Stimulated activated CD8-positive, alpha-beta memory T cell treated with anti-CD3 and anti-CD28 coated beads, Interleukin-15, amount 100 ng/mL, for 24 hours (primary cell): ENCODE data around the gene AKNA.
A peak's percentile ranks its signal among the peaks of the same experiment; 100 is the strongest.

ENCODE experiments used
- DNase-seq: peaks from one replicate; pipeline ENCODE4 v3.0.0-alpha.2; 2020; ENCODE audit warnings: low read depth

Gene AKNA

GRCh38 chr9:114356792-114357191 is 31.0 kb downstream of the AKNA start:
- DNase-seq, result no peak

GRCh38 chr9:114355821-114356220 is 32.0 kb downstream of the AKNA start:
- no peak for DNase-seq

- DNase-seq, result no peak
These were observed 35.9 kb downstream of the AKNA start for GRCh38 chr9:114351932-114352331.

- no peak for DNase-seq
These were observed 37.0 kb downstream of the AKNA start for GRCh38 chr9:114350636-114351401.

GRCh38 chr9:114349713-114350480 is 37.9 kb downstream of the AKNA start:
- no peak for DNase-seq

DNA sequence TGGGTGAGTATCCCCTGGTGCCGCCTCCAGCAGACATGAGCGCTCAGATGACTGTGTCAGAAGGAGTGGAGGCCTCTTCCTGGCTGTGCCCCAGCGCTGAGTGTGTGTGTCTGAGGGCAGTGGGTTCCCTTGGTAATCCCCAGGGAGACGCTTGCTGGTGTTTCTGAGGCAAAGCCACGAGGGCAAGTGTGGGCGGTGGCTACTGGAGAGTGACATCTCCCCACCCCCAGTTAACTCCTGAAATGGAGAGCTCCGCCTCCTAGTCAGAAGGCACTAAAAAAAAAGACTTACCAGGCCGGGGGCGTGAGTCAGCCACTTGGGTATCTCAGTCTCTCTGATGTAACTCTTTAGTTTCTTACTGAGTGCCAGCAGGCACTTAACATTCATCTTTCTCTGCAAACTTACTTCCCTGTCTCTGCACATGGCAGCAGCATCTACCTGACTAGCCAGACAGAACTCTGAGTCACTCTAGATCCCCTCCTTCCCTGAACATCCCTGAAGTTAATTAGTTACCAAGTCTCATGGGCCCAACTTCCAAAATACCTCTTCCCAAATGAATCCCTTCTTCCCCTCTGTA is 38.8 kb downstream of the AKNA start:
- peak; percentile 61 for DNase-seq

DNA sequence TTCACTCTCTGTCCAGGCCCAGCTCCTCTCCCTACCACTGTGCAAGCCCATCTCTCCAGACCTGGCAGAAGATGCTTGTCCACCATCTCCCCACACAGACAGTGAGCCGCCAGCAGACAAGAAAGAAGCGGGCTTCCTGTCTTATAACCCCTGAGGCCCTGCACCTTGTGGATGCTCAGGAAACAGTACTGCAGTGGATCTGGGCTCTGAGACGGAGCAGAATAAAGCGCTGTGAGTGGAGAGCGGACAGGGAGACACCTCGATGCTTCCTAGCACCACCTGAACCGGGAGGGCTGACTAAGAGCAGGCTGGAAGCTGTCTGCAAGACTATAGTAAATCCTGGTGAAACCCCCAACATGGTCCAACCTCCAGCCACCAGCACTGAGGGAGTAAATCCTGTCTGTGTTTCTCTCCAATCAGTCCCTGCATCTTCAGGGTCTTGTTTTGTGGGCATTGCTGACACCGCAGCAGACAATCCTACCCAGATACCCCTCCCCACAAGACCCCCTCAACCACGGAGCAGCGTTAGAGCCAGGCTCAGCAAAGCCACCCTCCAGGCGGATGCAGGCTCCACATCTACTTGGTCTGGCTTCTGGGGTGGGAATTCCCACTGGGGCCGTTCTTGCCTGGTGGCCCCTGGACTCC is 39.4 kb downstream of the AKNA start:
- no peak for DNase-seq

DNA sequence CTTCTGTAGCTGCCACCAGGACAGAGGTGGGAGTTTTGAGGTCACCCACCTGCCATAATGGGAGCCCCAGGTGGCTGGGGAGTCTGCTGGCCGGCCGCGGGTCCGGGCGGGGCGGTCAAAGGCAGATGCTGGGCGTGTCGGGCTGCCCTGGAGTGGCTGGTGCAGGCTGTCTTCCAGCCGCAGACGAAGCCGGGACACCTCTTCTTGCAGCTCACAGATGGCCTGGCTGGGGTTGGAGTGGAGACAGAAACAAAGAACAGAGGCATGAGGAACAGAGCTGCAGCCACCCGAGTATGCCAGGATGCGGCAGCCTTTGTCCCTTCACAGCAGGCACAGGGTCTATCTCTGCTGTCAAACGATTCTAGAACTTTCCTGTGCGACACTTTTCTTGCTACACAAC is 40.1 kb downstream of the AKNA start:
- no peak for DNase-seq

- no peak for DNase-seq
These were observed 41.6 kb downstream of the AKNA start for GRCh38 chr9:114346146-114346545.

GRCh38 chr9:114345493-114346065 is 42.2 kb downstream of the AKNA start:
- no peak for DNase-seq

GRCh38 chr9:114344692-114345091 is 43.1 kb downstream of the AKNA start:
- DNase-seq, result no peak

GRCh38 chr9:114344188-114344566 is 43.6 kb downstream of the AKNA start:
- no peak for DNase-seq

DNA sequence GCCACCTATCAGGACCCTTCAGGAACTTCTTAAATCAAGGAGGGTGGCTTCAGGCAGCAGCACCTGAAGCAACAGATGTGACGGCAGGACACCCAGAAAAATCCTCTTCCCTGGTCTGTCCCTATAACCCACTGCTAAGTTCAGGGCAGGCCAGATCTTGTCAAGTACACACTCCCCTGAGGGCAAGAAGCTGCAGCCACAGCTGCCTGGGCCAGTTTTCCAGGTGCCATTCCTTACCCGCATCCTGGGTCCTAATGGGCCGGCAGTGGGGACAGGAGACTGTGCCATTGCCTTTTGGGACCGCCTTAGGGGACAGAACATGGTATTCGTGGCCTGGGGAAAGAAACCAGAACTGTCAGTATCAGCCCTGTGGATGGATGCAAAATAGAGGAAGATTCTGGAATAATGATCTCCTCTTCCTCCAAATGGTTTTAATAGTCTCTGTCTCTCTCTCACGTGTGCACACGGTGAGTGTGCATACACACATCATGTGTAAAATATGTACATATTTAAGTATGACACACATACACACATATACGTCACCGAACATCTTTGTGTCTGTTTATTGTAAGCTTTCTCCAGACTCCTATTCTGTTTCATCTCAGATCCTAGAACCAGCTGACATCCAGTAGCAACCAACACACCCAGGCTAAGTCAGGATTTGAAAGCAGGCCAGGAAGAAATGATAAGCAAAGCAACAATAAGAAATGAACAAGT is 44.2 kb downstream of the AKNA start:
- DNase-seq, result no peak

DNA sequence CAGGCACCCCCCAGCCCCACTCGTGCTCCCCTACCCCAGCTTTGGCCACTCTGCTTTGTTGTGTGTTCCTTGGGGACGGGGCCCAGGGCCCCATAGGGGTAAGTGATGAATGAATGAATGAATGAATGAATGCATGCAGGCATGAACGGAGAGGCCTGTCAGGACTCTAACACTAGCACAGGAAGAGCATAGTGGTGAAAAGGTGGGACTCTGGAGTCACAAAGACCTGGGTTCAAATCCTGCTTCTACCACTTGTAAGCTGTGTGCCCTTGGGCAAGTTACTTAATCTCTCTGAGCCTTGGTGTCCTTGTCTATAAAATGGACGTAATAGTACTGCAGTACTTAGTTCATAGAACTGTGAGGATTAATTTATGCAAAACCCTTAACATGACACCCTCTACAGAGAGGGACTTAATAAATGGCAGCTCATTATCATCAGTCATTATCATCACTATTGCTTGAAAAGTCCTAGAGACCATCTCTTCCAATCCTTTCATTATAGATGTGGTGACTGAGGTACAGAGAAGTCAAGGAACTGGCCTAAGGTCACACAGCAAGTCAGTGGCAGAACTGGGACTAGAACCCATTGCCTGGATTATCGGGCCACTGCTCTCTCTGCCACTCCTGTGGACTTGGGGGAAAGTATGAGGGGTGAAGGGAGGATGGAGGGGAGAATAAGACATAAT is 44.9 kb downstream of the AKNA start:
- DNase-seq, result no peak

- no peak for DNase-seq
These were observed 45.8 kb downstream of the AKNA start for GRCh38 chr9:114341991-114342390.

GRCh38 chr9:114341152-114341830 is 46.5 kb downstream of the AKNA start:
- no peak for DNase-seq

- peak; percentile 63 for DNase-seq
These were observed 48.5 kb downstream of the AKNA start for GRCh38 chr9:114339130-114339908.

- DNase-seq, result no peak
These were observed 49.6 kb downstream of the AKNA start for GRCh38 chr9:114338187-114338586.

DNA sequence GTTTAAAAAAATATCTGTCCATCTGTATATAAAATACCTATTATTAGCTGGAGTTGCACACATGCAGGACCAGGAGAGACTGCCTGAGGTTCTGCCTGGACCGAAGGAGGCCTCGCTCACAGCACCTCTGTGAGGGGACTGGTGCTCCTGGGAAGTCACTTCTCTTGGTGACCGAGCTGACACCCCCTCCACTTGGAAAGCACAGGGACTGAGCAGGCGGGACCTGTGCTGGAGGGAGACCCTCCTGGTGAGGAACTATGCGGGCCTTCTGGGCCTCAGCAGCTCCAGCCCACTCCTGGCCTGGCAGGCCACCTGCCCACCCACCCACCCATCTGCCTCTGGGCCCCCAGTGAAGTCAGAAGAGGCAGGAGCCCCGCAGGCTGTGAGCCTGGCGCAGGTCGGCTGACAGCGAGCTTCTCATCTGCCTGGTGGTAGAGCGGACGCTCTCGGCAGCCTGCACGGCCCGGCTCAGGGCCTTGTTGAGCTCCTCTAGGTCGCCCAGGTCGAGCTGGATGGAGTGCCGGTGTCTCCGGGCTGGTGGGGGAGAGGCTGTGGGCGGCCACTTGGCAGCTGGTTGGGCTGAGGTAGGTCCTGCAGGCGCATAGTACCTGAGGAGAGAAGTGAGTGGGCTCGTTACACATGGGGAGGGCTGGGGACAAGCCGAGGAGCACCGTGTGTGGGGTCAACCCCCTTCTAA is 50.9 kb downstream of the AKNA start:
- no peak for DNase-seq
